Adipocyte (in vitro differentiated cells): ENCODE results near the gene NELFCD.
"Not testable (repeated sequence)": the region's sequence is repeated elsewhere in the genome, so short reads cannot be mapped to it uniquely, and the experiment has no call there.

Experiments used
- DNase-seq: peaks from one replicate; pipeline ENCODE4 v3.0.0-alpha.2; 2015; ENCODE audit warnings: low read depth
- H3K27me3 ChIP-seq: replicated peaks from 2 replicates; pipeline ENCODE4 v1.7.0; 2013; ENCODE audit warnings: mild to moderate bottlenecking, low read length, moderate library complexity; ENCODE audit not compliant: control insufficient read depth, insufficient read depth
- H3K36me3 ChIP-seq: 2 replicates; pipeline ENCODE4 v1.7.0; 2013; ENCODE audit warnings: low read length, mild to moderate bottlenecking, moderate library complexity; ENCODE audit not compliant: control insufficient read depth, insufficient read depth, severe bottlenecking
- H3K4me1 ChIP-seq: 2 replicates; pipeline ENCODE4 v1.7.0; 2013; ENCODE audit warnings: mild to moderate bottlenecking, low read length, moderate library complexity; ENCODE audit not compliant: control insufficient read depth, insufficient read depth
- H3K4me3 ChIP-seq: 2 replicates; pipeline ENCODE4 v1.7.0; 2013; ENCODE audit warnings: mild to moderate bottlenecking, low read length, moderate library complexity
- H3K9ac ChIP-seq: 2 replicates; pipeline ENCODE4 v1.7.0; 2013; ENCODE audit warnings: mild to moderate bottlenecking, low read length, moderate library complexity
- H3K9me3 ChIP-seq: 2 replicates; pipeline ENCODE4 v1.7.0; 2013; ENCODE audit warnings: mild to moderate bottlenecking, low read length, moderate library complexity; ENCODE audit not compliant: control insufficient read depth

Gene NELFCD

GRCh38 chr20:58975353-58975752 is 5.7 kb upstream of the NELFCD start:
- no peak for DNase-seq
- no peaks in the 10 kb centered on the region for H3K27me3 ChIP-seq
- H3K4me3 ChIP-seq, result no peak overlapping the region
- no peak overlapping the region for H3K9ac ChIP-seq
- peaks cover 18% of the 10 kb centered on the region for H3K9me3 ChIP-seq
- H3K4me1 ChIP-seq, result no peaks in the 10 kb centered on the region
- no peaks in the 10 kb centered on the region for H3K36me3 ChIP-seq

- Histone ChIP-seq H3K36me3 (no peaks in the 10 kb centered on the region), H3K27me3 (no peaks in the 10 kb centered on the region), H3K4me3 (no peak overlapping the region), H3K9me3 (peaks cover 18% of the 10 kb centered on the region), H3K4me1 (peaks cover 4% of the 10 kb centered on the region), H3K9ac (no peak overlapping the region)
- DNase-seq, result no peak
Observed at GRCh38 chr20:58976061-58976730, 4.9 kb upstream of the NELFCD start.

GRCh38 chr20:58978351-58979190 is 2.5 kb upstream of the NELFCD start:
- H3K4me1 ChIP-seq, result peaks cover 13% of the 10 kb centered on the region
- no peak overlapping the region for H3K4me3 ChIP-seq
- H3K27me3 ChIP-seq, result no peaks in the 10 kb centered on the region
- H3K9me3 ChIP-seq, result peaks cover 18% of the 10 kb centered on the region
- H3K36me3 ChIP-seq, result no peaks in the 10 kb centered on the region
- H3K9ac ChIP-seq, result no peak overlapping the region
- DNase-seq, result no peak

GRCh38 chr20:58981628-58982364 is 740 bp downstream of the NELFCD start:
- peak; percentile 39 for DNase-seq
- Histone ChIP-seq H3K36me3 (peaks cover 6% of the 10 kb centered on the region), H3K9ac (peak overlapping the region; percentile 90), H3K9me3 (no peaks in the 10 kb centered on the region), H3K27me3 (no peaks in the 10 kb centered on the region), H3K4me3 (peak overlapping the region; percentile 94), H3K4me1 (peaks cover 34% of the 10 kb centered on the region)

GRCh38 chr20:58982406-58983114 is 1.5 kb downstream of the NELFCD start:
- Histone ChIP-seq H3K4me1 (peaks cover 34% of the 10 kb centered on the region), H3K36me3 (peaks cover 14% of the 10 kb centered on the region), H3K4me3 (peak overlapping the region; percentile 94), H3K9me3 (no peaks in the 10 kb centered on the region), H3K27me3 (no peaks in the 10 kb centered on the region), H3K9ac (no peak overlapping the region)
- no peak for DNase-seq

GRCh38 chr20:58983115-58983468 is 2.0 kb downstream of the NELFCD start:
- H3K9me3 ChIP-seq, H3K4me3 ChIP-seq, H3K9ac ChIP-seq, DNase-seq, H3K27me3 ChIP-seq: not testable (repeated sequence)
- H3K4me1 ChIP-seq, result peaks cover 34% of the 10 kb centered on the region
- H3K36me3 ChIP-seq, result peaks cover 19% of the 10 kb centered on the region

- Histone ChIP-seq H3K4me3 (no peak overlapping the region), H3K4me1 (peaks cover 34% of the 10 kb centered on the region), H3K9me3 (no peaks in the 10 kb centered on the region), H3K36me3 (peaks cover 35% of the 10 kb centered on the region), H3K9ac (no peak overlapping the region), H3K27me3 (no peaks in the 10 kb centered on the region)
- no peak for DNase-seq
Observed at GRCh38 chr20:58984691-58985090, 3.6 kb downstream of the NELFCD start.

- Histone ChIP-seq H3K4me3 (no peak overlapping the region), H3K4me1 (peaks cover 31% of the 10 kb centered on the region), H3K9me3 (no peaks in the 10 kb centered on the region), H3K36me3 (peaks cover 43% of the 10 kb centered on the region), H3K27me3 (no peaks in the 10 kb centered on the region), H3K9ac (no peak overlapping the region)
- DNase-seq, result no peak
Observed at GRCh38 chr20:58985656-58986055, 4.6 kb downstream of the NELFCD start.

- Histone ChIP-seq H3K4me3 (no peak overlapping the region), H3K9ac (no peak overlapping the region), H3K36me3 (peaks cover 51% of the 10 kb centered on the region), H3K27me3 (no peaks in the 10 kb centered on the region), H3K9me3 (no peaks in the 10 kb centered on the region), H3K4me1 (peaks cover 30% of the 10 kb centered on the region)
- DNase-seq, result no peak
Observed at GRCh38 chr20:58986286-58986967, 5.4 kb downstream of the NELFCD start.

- Histone ChIP-seq H3K9me3 (no peaks in the 10 kb centered on the region), H3K9ac (no peak overlapping the region), H3K27me3 (no peaks in the 10 kb centered on the region), H3K4me3 (no peak overlapping the region), H3K36me3 (peaks cover 57% of the 10 kb centered on the region), H3K4me1 (peaks cover 30% of the 10 kb centered on the region)
- no peak for DNase-seq
Observed at GRCh38 chr20:58986968-58987517, 6.0 kb downstream of the NELFCD start.
